Fibroblast of lung (primary cell): ENCODE results near the gene OVOL1.

Experiments used
- EZH2 ChIP-seq: IDR thresholded peaks from 2 replicates; pipeline ENCODE4 v1.5.1; 2012; ENCODE audit warnings: low read length, control low read depth, mild to moderate bottlenecking; ENCODE audit errors: missing control alignments
- TF ChIP-seq, protein P1 (sequence below), 2 donors: IDR thresholded peaks in 1 of 2; conservative IDR thresholded peaks in 1 of 2; 1 replicate in 1 of 2; 2 replicates in 1 of 2; pipeline ENCODE4 v1.5.1; 2011 to 2012; ENCODE audit warnings: low read length in 2 of 2, control low read depth in 1 of 2, inconsistent platforms in 1 of 2, low read depth in 1 of 2, mild to moderate bottlenecking in 1 of 2

DNA sequence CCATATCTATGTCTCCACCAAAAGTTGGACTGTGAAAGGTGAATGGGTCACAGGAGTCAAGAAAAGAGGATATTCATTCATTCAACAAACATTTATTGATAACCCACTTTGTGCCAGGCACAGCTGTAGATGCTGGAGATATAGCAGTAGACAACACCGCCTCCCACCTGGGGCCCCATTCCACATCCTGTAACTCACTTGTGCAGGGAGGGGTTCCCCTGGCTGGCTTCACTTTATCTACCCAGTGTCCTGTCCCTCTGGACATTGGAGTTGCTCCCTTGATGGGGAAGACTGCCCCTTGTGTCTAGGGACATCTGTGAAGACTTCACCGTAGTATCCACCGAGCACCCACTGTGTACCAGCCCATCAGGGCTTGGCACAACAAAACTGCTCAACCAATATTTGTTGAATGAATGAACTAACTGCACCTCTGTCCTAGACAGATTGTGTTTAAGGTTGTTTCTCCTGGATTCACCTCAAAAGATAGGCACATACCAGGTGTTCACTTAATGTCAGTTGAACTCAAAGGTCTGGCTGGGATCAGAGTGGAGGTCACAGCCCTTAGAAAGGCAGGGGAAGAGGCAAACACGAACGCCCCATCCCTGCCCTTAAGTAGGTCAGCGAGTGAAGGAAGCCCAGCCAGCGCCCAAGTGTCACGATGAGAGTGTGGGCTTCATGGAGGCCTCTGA lies 1.4 kb upstream of the OVOL1 start:
- TF ChIP-seq, protein P1, sequence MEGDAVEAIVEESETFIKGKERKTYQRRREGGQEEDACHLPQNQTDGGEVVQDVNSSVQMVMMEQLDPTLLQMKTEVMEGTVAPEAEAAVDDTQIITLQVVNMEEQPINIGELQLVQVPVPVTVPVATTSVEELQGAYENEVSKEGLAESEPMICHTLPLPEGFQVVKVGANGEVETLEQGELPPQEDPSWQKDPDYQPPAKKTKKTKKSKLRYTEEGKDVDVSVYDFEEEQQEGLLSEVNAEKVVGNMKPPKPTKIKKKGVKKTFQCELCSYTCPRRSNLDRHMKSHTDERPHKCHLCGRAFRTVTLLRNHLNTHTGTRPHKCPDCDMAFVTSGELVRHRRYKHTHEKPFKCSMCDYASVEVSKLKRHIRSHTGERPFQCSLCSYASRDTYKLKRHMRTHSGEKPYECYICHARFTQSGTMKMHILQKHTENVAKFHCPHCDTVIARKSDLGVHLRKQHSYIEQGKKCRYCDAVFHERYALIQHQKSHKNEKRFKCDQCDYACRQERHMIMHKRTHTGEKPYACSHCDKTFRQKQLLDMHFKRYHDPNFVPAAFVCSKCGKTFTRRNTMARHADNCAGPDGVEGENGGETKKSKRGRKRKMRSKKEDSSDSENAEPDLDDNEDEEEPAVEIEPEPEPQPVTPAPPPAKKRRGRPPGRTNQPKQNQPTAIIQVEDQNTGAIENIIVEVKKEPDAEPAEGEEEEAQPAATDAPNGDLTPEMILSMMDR (conservative IDR thresholded peaks at IDR 0.05 in 1 of 2, IDR thresholded peaks at IDR 0.05 in 1 of 2; ENCODE audit: low read depth in 1 of 2, low read length in 2 of 2), result no peak
- no peak for TF ChIP-seq EZH2
